GM04504 (cell line): Measurements from ENCODE around the gene IFNGR1.
"Not testable (repeated sequence)": the region's sequence is repeated elsewhere in the genome, so short reads cannot be mapped to it uniquely, and the experiment has no call there.

Source experiments
- DNase-seq: peaks from one replicate; pipeline ENCODE4 v3.0.0-alpha.2; 2012; ENCODE audit warnings: low read depth

IFNGR1 gene

GRCh38 chr6:137210903-137211302 is 8.3 kb downstream of the IFNGR1 start:
- no peak for DNase-seq

- DNase-seq: no peak
Measured at GRCh38 chr6:137208279-137208678, 10.9 kb downstream of the IFNGR1 start.

GRCh38 chr6:137207457-137207856 is 11.7 kb downstream of the IFNGR1 start:
- not testable (repeated sequence) for DNase-seq

- DNase-seq: no peak
Measured at GRCh38 chr6:137206577-137206976, 12.6 kb downstream of the IFNGR1 start.

GRCh38 chr6:137203256-137203655 is 15.9 kb downstream of the IFNGR1 start:
- DNase-seq: no peak

GRCh38 chr6:137202078-137202477 is 17.1 kb downstream of the IFNGR1 start:
- no peak for DNase-seq

- no peak for DNase-seq
Measured at GRCh38 chr6:137201006-137201405, 18.2 kb downstream of the IFNGR1 start.

- no peak for DNase-seq
Measured at GRCh38 chr6:137200288-137200687, 18.9 kb downstream of the IFNGR1 start.

- DNase-seq: no peak
Measured at GRCh38 chr6:137197684-137198645, 21.2 kb downstream of the IFNGR1 start.

GRCh38 chr6:137193256-137194070 is 25.7 kb downstream of the IFNGR1 start:
- no peak for DNase-seq

GRCh38 chr6:137192821-137193220 is 26.4 kb downstream of the IFNGR1 start:
- DNase-seq: no peak

- DNase-seq: no peak
Measured at GRCh38 chr6:137191670-137192069, 27.5 kb downstream of the IFNGR1 start.

- DNase-seq: no peak
Measured at GRCh38 chr6:137191236-137191635, 27.9 kb downstream of the IFNGR1 start.

GRCh38 chr6:137190583-137191094 is 28.5 kb downstream of the IFNGR1 start:
- no peak for DNase-seq

GRCh38 chr6:137188855-137189254 is 30.3 kb downstream of the IFNGR1 start:
- DNase-seq: no peak

- no peak for DNase-seq
Measured at GRCh38 chr6:137185290-137185689, 33.9 kb downstream of the IFNGR1 start.

GRCh38 chr6:137182654-137183073 is 36.5 kb downstream of the IFNGR1 start:
- no peak for DNase-seq

GRCh38 chr6:137181891-137182653 is 37.1 kb downstream of the IFNGR1 start:
- no peak for DNase-seq

- no peak for DNase-seq
Measured at GRCh38 chr6:137177611-137178010, 41.6 kb downstream of the IFNGR1 start.

GRCh38 chr6:137176729-137177128 is 42.5 kb downstream of the IFNGR1 start:
- no peak for DNase-seq

- DNase-seq: no peak
Measured at GRCh38 chr6:137175868-137176245, 43.3 kb downstream of the IFNGR1 start.
